CD4-positive, alpha-beta memory T cell (primary cell): ENCODE results near the gene SAP30BP. TPM values are rescaled to one million over a fixed set of nuclear protein-coding genes. Genes with fewer than 3 reads are reported as not detected.

Experiments used
- CTCF ChIA-PET: fragments of 350-600 bp; sonication (Branson Sonifier 250); formaldehyde crosslinking; loops from one replicate; lab custom pipeline; 2021; ENCODE audit warnings: inconsistent platforms; ENCODE audit not compliant: partially characterized antibody; lab: Charles Lee
- POLR2A ChIA-PET: fragments of 350-600 bp; sonication (Branson Sonifier 250); formaldehyde crosslinking; loops from one replicate; lab custom pipeline; 2021; ENCODE audit not compliant: partially characterized antibody; lab: Charles Lee
- DNase-seq, 5 donors: peaks; one replicate each; pipeline versions ENCODE4 v3.0.0 to v3.0.0-alpha.2; 2020 to 2022; ENCODE audit warnings: mixed read lengths in 1 of 5
- H3K27ac ChIP-seq: one replicate; pipeline ENCODE4 v1.7.0; 2013; ENCODE audit warnings: low read depth, low read length
- H3K27me3 ChIP-seq: 2 replicates; pipeline ENCODE4 v1.7.0; 2013; ENCODE audit warnings: mild to moderate bottlenecking, low read length, moderate library complexity; ENCODE audit not compliant: insufficient read depth
- H3K36me3 ChIP-seq: 2 replicates; pipeline ENCODE4 v1.7.0; 2013; ENCODE audit warnings: mild to moderate bottlenecking, low read length, moderate library complexity; ENCODE audit not compliant: insufficient read depth
- H3K4me1 ChIP-seq: 2 replicates; pipeline ENCODE4 v1.7.0; 2013; ENCODE audit warnings: mild to moderate bottlenecking, low read length, moderate library complexity; ENCODE audit not compliant: insufficient read depth
- H3K4me3 ChIP-seq, 2 donors: one replicate each; pipeline ENCODE4 v1.7.0; 2013; ENCODE audit warnings: low read length in 2 of 2, mild to moderate bottlenecking in 1 of 2
- H3K9me3 ChIP-seq, 2 donors: one replicate each; pipeline ENCODE4 v1.7.0; 2013; ENCODE audit warnings: low read length in 2 of 2, control low read depth in 1 of 2; ENCODE audit not compliant: control insufficient read depth in 1 of 2
- H3K27ac Mint-ChIP-seq, 7 donors: one replicate each; pipeline ENCODE4 v1.8.0; 2020 to 2021; ENCODE audit warnings: mixed read lengths in 7 of 7, mild to moderate bottlenecking in 6 of 7, inconsistent platforms in 3 of 7, moderate library complexity in 3 of 7
- H3K27me3 Mint-ChIP-seq, 2 donors: one replicate each; pipeline ENCODE4 v1.8.0; 2020 to 2021; ENCODE audit warnings: mixed read lengths in 2 of 2
- H3K36me3 Mint-ChIP-seq, 2 donors: one replicate each; pipeline ENCODE4 v1.8.0; 2020 to 2021; ENCODE audit warnings: mixed read lengths in 2 of 2, inconsistent platforms in 1 of 2, mild to moderate bottlenecking in 1 of 2
- H3K4me1 Mint-ChIP-seq, 4 donors: one replicate each; pipeline ENCODE4 v1.8.0; 2020 to 2021; ENCODE audit warnings: mixed read lengths in 4 of 4, mild to moderate bottlenecking in 1 of 4
- H3K4me3 Mint-ChIP-seq, 8 donors: one replicate each; pipeline ENCODE4 v1.8.0; 2020 to 2021; ENCODE audit warnings: mixed read lengths in 8 of 8, mild to moderate bottlenecking in 7 of 8, moderate library complexity in 6 of 8, inconsistent platforms in 3 of 8
- H3K9me3 Mint-ChIP-seq, 8 donors: one replicate each; pipeline ENCODE4 v1.8.0; 2020 to 2021; ENCODE audit warnings: mixed read lengths in 8 of 8, mild to moderate bottlenecking in 5 of 8, inconsistent platforms in 3 of 8, moderate library complexity in 1 of 8
- intact Hi-C: fragments of 100-400 bp; cut with micrococcal nuclease; formaldehyde crosslinking; loops from one replicate; pipeline ENCODE4 v1.15.1; 2023
- polyA plus RNA-seq, 2 donors: library from polyadenylated mRNA; unstranded; fragments of 300-500 nt; fragmentation: Illumina TruSeq; gene quantifications; one replicate each; pipeline ENCODE4 v1.2.3, GENCODE V29; 2021
- total RNA-seq, 2 experiments: library from RNA; stranded (reverse); gene quantifications; one replicate each; pipeline ENCODE4 v1.2.3, GENCODE V29; 2021

Gene SAP30BP
- total and polyA plus RNA-seq, 4 experiments from 2014 or later, result 69.9 to 119 (median 97.5) TPM

DNA sequence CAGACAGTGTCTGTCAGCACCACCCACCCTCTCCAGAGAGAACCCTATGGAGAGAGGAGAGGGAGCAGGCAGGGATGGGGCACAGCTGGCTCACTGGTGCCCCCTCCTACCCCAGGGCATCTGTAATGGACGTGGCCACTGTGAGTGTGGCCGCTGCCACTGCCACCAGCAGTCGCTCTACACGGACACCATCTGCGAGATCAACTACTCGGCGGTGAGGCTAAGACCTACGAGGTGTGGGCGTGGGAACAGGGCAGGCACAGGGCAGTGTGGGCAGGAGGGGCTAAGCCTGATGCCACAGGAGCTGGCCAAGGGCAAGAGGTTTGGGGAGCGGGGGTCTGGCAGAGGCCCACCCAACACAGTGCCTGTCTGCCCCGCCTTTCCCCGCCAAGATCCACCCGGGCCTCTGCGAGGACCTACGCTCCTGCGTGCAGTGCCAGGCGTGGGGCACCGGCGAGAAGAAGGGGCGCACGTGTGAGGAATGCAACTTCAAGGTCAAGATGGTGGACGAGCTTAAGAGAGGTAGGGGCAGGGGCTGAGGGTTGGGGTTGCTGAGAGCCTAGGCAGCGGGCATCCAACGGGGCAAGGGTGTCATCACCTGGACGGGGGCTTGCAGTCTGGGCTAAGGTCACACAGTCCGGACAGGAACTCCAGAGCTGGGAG lies 69.2 kb downstream of the SAP30BP start:
- Mint-ChIP-seq H3K4me1 (peaks cover 2 to 7% (median 4%) of the 10 kb centered on the region in 4 donors), H3K27ac (no peak overlapping the region), H3K4me3 (no peak overlapping the region), H3K27me3 (no peaks in the 10 kb centered on the region), H3K36me3 (no peaks in the 10 kb centered on the region), H3K9me3 (no peaks in the 10 kb centered on the region)
- DNase-seq, result no peak
- no peak overlapping the region for H3K4me3 ChIP-seq
- H3K27ac ChIP-seq, result no peak overlapping the region
- H3K4me1 ChIP-seq, result no peaks in the 10 kb centered on the region
- intact Hi-C loops, result no loop called here
- no peaks in the 10 kb centered on the region for H3K9me3 ChIP-seq
- no peaks in the 10 kb centered on the region for H3K36me3 ChIP-seq
- ChIA-PET CTCF (interaction anchor here (0.6 kb wide), 1 partner anchor 10 kb away, joined by 3 read pairs; no protein-coding TSS in a partner anchor), POLR2A (no interaction called here)
- H3K27me3 ChIP-seq, result no peaks in the 10 kb centered on the region

GRCh38 chr17:75737133-75737962 lies 70.2 kb downstream of the SAP30BP start:
- Mint-ChIP-seq H3K4me3 (no peak overlapping the region), H3K4me1 (peaks cover 2 to 7% (median 4%) of the 10 kb centered on the region in 4 donors), H3K27ac (no peak overlapping the region), H3K9me3 (no peaks in the 10 kb centered on the region), H3K36me3 (no peaks in the 10 kb centered on the region), H3K27me3 (no peaks in the 10 kb centered on the region)
- no peak for DNase-seq
- no peak overlapping the region for H3K4me3 ChIP-seq
- no peaks in the 10 kb centered on the region for H3K9me3 ChIP-seq
- no peaks in the 10 kb centered on the region for H3K4me1 ChIP-seq
- H3K27me3 ChIP-seq, result no peaks in the 10 kb centered on the region
- intact Hi-C loops, result no loop called here
- H3K36me3 ChIP-seq, result no peaks in the 10 kb centered on the region
- no peak overlapping the region for H3K27ac ChIP-seq
- CTCF ChIA-PET, result interaction anchor here (1.0 to 2.1 kb wide), 3 partner anchors 11 to 104 kb away, joined by 4 to 13 read pairs (median 10); partner anchors contain the start of gene SMIM5
- POLR2A ChIA-PET, result no interaction called here

- Mint-ChIP-seq H3K4me1 (peaks cover 2 to 7% (median 4%) of the 10 kb centered on the region in 4 donors), H3K36me3 (no peaks in the 10 kb centered on the region), H3K27ac (no peak overlapping the region), H3K9me3 (no peaks in the 10 kb centered on the region), H3K4me3 (no peak overlapping the region), H3K27me3 (no peaks in the 10 kb centered on the region)
- no peak overlapping the region for H3K27ac ChIP-seq
- H3K9me3 ChIP-seq, result no peaks in the 10 kb centered on the region
- no peaks in the 10 kb centered on the region for H3K36me3 ChIP-seq
- ChIA-PET CTCF (interaction anchor here (1.0 to 2.1 kb wide), 3 partner anchors 10 to 105 kb away, joined by 4 to 13 read pairs (median 10); partner anchors contain the start of gene SMIM5), POLR2A (interaction anchor here (0.6 to 1.2 kb wide), 2 partner anchors 15 to 117 kb away, joined by 3 read pairs; no protein-coding TSS in a partner anchor)
- no peaks in the 10 kb centered on the region for H3K4me1 ChIP-seq
- intact Hi-C loops, result no loop called here
- no peak overlapping the region for H3K4me3 ChIP-seq
- H3K27me3 ChIP-seq, result no peaks in the 10 kb centered on the region
- DNase-seq, result no peak
These were observed 71.2 kb downstream of the SAP30BP start for GRCh38 chr17:75738218-75738802.

GRCh38 chr17:75739174-75739573 lies 72.0 kb downstream of the SAP30BP start:
- Mint-ChIP-seq H3K27ac (no peak overlapping the region), H3K27me3 (no peaks in the 10 kb centered on the region), H3K4me3 (no peak overlapping the region), H3K4me1 (peaks cover 2 to 7% (median 4%) of the 10 kb centered on the region in 4 donors), H3K9me3 (no peaks in the 10 kb centered on the region), H3K36me3 (no peaks in the 10 kb centered on the region)
- Histone ChIP-seq H3K27ac (no peak overlapping the region), H3K36me3 (no peaks in the 10 kb centered on the region), H3K9me3 (no peaks in the 10 kb centered on the region), H3K27me3 (no peaks in the 10 kb centered on the region), H3K4me3 (no peak overlapping the region), H3K4me1 (no peaks in the 10 kb centered on the region)
- DNase-seq, result no peak
- CTCF ChIA-PET, result interaction anchor here (1.2 to 2.1 kb wide), 3 partner anchors 9 to 114 kb away, joined by 3 to 13 read pairs (median 10); partner anchors contain the start of gene SMIM5
- POLR2A ChIA-PET, result interaction anchor here (1.2 kb wide), 1 partner anchor 14 kb away, joined by 3 read pairs; no protein-coding TSS in a partner anchor
- intact Hi-C loops, result no loop called here

DNA sequence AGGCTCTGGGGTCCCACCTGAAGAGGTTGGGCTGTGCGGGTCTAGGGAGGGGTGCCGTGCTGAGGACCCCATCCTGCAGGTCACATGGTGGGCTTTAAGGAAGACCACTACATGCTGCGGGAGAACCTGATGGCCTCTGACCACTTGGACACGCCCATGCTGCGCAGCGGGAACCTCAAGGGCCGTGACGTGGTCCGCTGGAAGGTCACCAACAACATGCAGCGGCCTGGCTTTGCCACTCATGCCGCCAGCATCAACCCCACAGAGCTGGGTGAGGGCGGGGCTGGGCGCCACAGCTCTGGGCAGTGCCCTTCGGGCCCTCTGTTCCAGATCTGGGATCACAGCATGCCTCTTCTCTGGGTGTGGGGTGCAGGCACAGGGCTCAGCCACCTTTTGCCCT lies 72.7 kb downstream of the SAP30BP start:
- no peak for DNase-seq
- intact Hi-C loops, result no loop called here
- POLR2A ChIA-PET, result interaction anchor here (1.2 kb wide), 1 partner anchor 14 kb away, joined by 3 read pairs; no protein-coding TSS in a partner anchor

GRCh38 chr17:75740215-75740614 lies 73.1 kb downstream of the SAP30BP start:
- ChIA-PET POLR2A (no interaction called here), CTCF (interaction anchor here (1.2 kb wide), 1 partner anchor 115 kb away, joined by 3 read pairs; no protein-coding TSS in a partner anchor)
- no peaks in the 10 kb centered on the region for H3K36me3 Mint-ChIP-seq
- H3K4me3 Mint-ChIP-seq, result no peak overlapping the region
- no peaks in the 10 kb centered on the region for H3K4me1 ChIP-seq
- no peaks in the 10 kb centered on the region for H3K27me3 ChIP-seq
- no peak overlapping the region for H3K4me3 ChIP-seq
- H3K27ac ChIP-seq, result no peak overlapping the region
- H3K27ac Mint-ChIP-seq, result no peak overlapping the region
- no peak for DNase-seq
- H3K36me3 ChIP-seq, result no peaks in the 10 kb centered on the region
- intact Hi-C loops, result no loop called here
- no peaks in the 10 kb centered on the region for H3K4me1 Mint-ChIP-seq
- no peaks in the 10 kb centered on the region for H3K9me3 ChIP-seq
- no peaks in the 10 kb centered on the region for H3K27me3 Mint-ChIP-seq
- no peaks in the 10 kb centered on the region for H3K9me3 Mint-ChIP-seq

More for the DNA sequence above, 72.7 kb downstream of the SAP30BP start:
- CTCF ChIA-PET, result interaction anchor here (1.2 kb wide), 1 partner anchor 114 kb away, joined by 3 read pairs; no protein-coding TSS in a partner anchor
- Histone ChIP-seq H3K27me3 (no peaks in the 10 kb centered on the region), H3K27ac (no peak overlapping the region), H3K4me1 (no peaks in the 10 kb centered on the region), H3K4me3 (no peak overlapping the region), H3K36me3 (no peaks in the 10 kb centered on the region), H3K9me3 (no peaks in the 10 kb centered on the region)
- Mint-ChIP-seq H3K9me3 (no peaks in the 10 kb centered on the region), H3K36me3 (no peaks in the 10 kb centered on the region), H3K4me1 (peaks cover 0 to under 1% (median under 1%) of the 10 kb centered on the region in 4 donors), H3K27ac (no peak overlapping the region), H3K27me3 (no peaks in the 10 kb centered on the region), H3K4me3 (no peak overlapping the region)
